K562 (cell line): ENCODE results near the gene CCR7. TPM values are rescaled to one million over a fixed set of nuclear protein-coding genes. Genes with fewer than 3 reads are reported as not detected.

ENCODE experiments used
- ATAC-seq: fragments of 200-7000 bp; cut with Tn5 transposase; 3 replicates; pipeline ENCODE4 v1.9.1; 2020; ENCODE audit warnings: moderate library complexity
- BruUV-seq: library from RNA; stranded (reverse); fragments of 400-500 nt; replicated peaks from 2 replicates; lab custom pipeline; 2021; lab: Mats Ljungman, UMichigan
- CTCF ChIA-PET: fragments of 300-600 bp; formaldehyde crosslinking; extraction: SDS; loops from one replicate; lab custom pipeline; 2021; ENCODE audit warnings: low intra/inter-chr PET ratio; lab: Yijun Ruan, JAX
- POLR2A ChIA-PET: fragments of 300-600, 350-650 bp; sonication (Branson Sonifier 250); formaldehyde crosslinking; extraction: SDS; loops from one replicate; lab custom pipeline; 2021; ENCODE audit warnings: antibody characterized with exemption, inconsistent platforms; lab: Yijun Ruan, JAX
- DNase-seq, 4 experiments: peaks; one replicate each; pipeline versions ENCODE4 v3.0.0 to v3.0.0-alpha.2; 2011 to 2018; ENCODE audit warnings: low spot score in 3 of 4, mixed read lengths in 3 of 4; ENCODE audit errors: extremely low read depth in 1 of 4
- FAIRE-seq: peaks from 2 replicates; lab custom pipeline; 2011; peaks lifted over from hg19 to GRCh38; lab: Jason Lieb, UNC
- H2AFZ ChIP-seq: 2 replicates; pipeline ENCODE4 v1.6.0; 2011; ENCODE audit warnings: low read depth, low read length, control low read depth, inconsistent platforms
- H3K27ac ChIP-seq: fragments of 200-600 bp; 3 replicates; pipeline ENCODE4 v1.8.0; 2011; ENCODE audit warnings: low read depth, mild to moderate bottlenecking, control low read depth, inconsistent platforms, low read length, moderate library complexity, mixed read lengths; ENCODE audit errors: extremely low read depth
- H3K27me3 ChIP-seq, 2 experiments: fragments of 300-600 bp in 1 of 2; 2 replicates in 1 of 2; 3 replicates in 1 of 2; pipeline versions ENCODE4 v1.6.0 to v1.8.0; 2011; ENCODE audit warnings: inconsistent platforms in 2 of 2, low read length in 2 of 2, mild to moderate bottlenecking in 1 of 2, mixed read lengths in 1 of 2, moderate library complexity in 1 of 2; ENCODE audit not compliant: control insufficient read depth in 2 of 2, insufficient read depth in 2 of 2
- H3K36me3 ChIP-seq: fragments of 300-600 bp; 3 replicates; pipeline ENCODE4 v1.8.0; 2011; ENCODE audit warnings: mild to moderate bottlenecking, low read length, inconsistent platforms; ENCODE audit not compliant: control insufficient read depth, insufficient read depth
- H3K4me1 ChIP-seq, 2 experiments: fragments of 200-600 bp in 1 of 2; replicated peaks in 1 of 2; 2 replicates in 1 of 2; 3 replicates in 1 of 2; pipeline versions ENCODE4 v1.5.1 to v1.8.0; 2011; ENCODE audit warnings: inconsistent platforms in 2 of 2, low read length in 2 of 2, mild to moderate bottlenecking in 1 of 2, mixed read lengths in 1 of 2, moderate library complexity in 1 of 2; ENCODE audit not compliant: control insufficient read depth in 2 of 2, insufficient read depth in 2 of 2
- H3K4me2 ChIP-seq: 2 replicates; pipeline ENCODE4 v1.6.1; 2011; ENCODE audit warnings: low read length, control low read depth, inconsistent platforms, mixed read lengths; ENCODE audit not compliant: insufficient read depth
- H3K4me3 ChIP-seq: fragments of 200-600 bp; sonication (generic), shearing (Covaris generic); 2 replicates; pipeline ENCODE4 v1.5.1; 2016; ENCODE audit warnings: control low read depth, inconsistent platforms
- H3K79me2 ChIP-seq: fragments of 200-600 bp; 3 replicates; pipeline ENCODE4 v1.8.0; 2011; ENCODE audit warnings: low read length, inconsistent platforms; ENCODE audit not compliant: control insufficient read depth, insufficient read depth
- H3K9ac ChIP-seq, 2 experiments: 2 replicates each; pipeline versions ENCODE4 v1.6.0 to v1.6.1; 2011; ENCODE audit warnings: low read depth in 2 of 2, low read length in 2 of 2, control low read depth in 1 of 2, inconsistent platforms in 1 of 2, mild to moderate bottlenecking in 1 of 2, mixed read lengths in 1 of 2; ENCODE audit not compliant: insufficient read depth in 1 of 2
- H3K9me1 ChIP-seq: one replicate; pipeline ENCODE4 v1.6.0; 2011; ENCODE audit warnings: inconsistent platforms, mild to moderate bottlenecking, low read length, moderate library complexity; ENCODE audit not compliant: control insufficient read depth, insufficient read depth
- H3K9me3 ChIP-seq: replicated peaks from 2 replicates; pipeline ENCODE4 v1.5.1; 2011; ENCODE audit warnings: low read depth, low read length, inconsistent platforms; ENCODE audit not compliant: control insufficient read depth, insufficient read depth
- H4K20me1 ChIP-seq: replicated peaks from 2 replicates; pipeline ENCODE4 v1.6.1; 2011; ENCODE audit warnings: low read length, inconsistent platforms, mixed read lengths; ENCODE audit not compliant: control insufficient read depth, insufficient read depth
- KLF16 ChIP-seq: IDR thresholded peaks from 2 replicates; pipeline ENCODE4 v1.6.1; 2016; ENCODE audit warnings: antibody characterized with exemption
- MEIS2 ChIP-seq: fragments of 450-650 bp; IDR thresholded peaks from 2 replicates; pipeline ENCODE4 v1.6.1; 2014; ENCODE audit warnings: mild to moderate bottlenecking; ENCODE audit not compliant: partially characterized antibody
- MYNN ChIP-seq, 2 experiments: sonication (generic); formaldehyde crosslinking in 1 of 2; IDR thresholded peaks; 2 replicates each; pipeline versions ENCODE4 v1.5.0 to v1.6.1; 2016 to 2020; ENCODE audit warnings: antibody characterized with exemption in 1 of 2, missing genetic modification reagents in 1 of 2
- NFYB ChIP-seq: IDR thresholded peaks from 2 replicates; pipeline ENCODE4 v1.6.1; 2011; ENCODE audit warnings: mild to moderate bottlenecking, moderate library complexity; ENCODE audit not compliant: insufficient read length; ENCODE audit errors: extremely low read depth
- NONO ChIP-seq, 2 experiments: fragments of 200-400 bp in 1 of 2; fragments of 450-650 bp in 1 of 2; formaldehyde crosslinking in 1 of 2; IDR thresholded peaks; 2 replicates each; pipeline ENCODE4 v1.6.1; 2017; ENCODE audit warnings: low read depth in 2 of 2, mild to moderate bottlenecking in 2 of 2, moderate library complexity in 2 of 2, low read length in 1 of 2
- PHB2 ChIP-seq: fragments of 450-650 bp; IDR thresholded peaks from 2 replicates; pipeline ENCODE4 v1.6.1; 2017; ENCODE audit warnings: low read depth
- RBM39 ChIP-seq: fragments of 200-400 bp; formaldehyde crosslinking; optimal IDR thresholded peaks from 2 replicates; pipeline ENCODE3; 2018; ENCODE audit warnings: low read depth, low read length
- TARDBP ChIP-seq: fragments of 450-650 bp; IDR thresholded peaks from 2 replicates; pipeline ENCODE4 v1.6.1; 2016
- ZFP30 ChIP-seq: fragments of 250-450 bp; sonication (Bioruptor Pico); IDR thresholded peaks from 2 replicates; pipeline ENCODE4 v1.8.0; 2022; ENCODE audit warnings: moderate library complexity, mild to moderate bottlenecking, inconsistent platforms, borderline replicate concordance
- ZNF224 ChIP-seq: sonication (generic); formaldehyde crosslinking; IDR thresholded peaks from 2 replicates; pipeline ENCODE4 v1.8.0; 2022; ENCODE audit warnings: mild to moderate bottlenecking, missing genetic modification reagents
- ZNF589 ChIP-seq: fragments of 200-800 bp; sonication (Bioruptor generic); IDR thresholded peaks from 2 replicates; pipeline ENCODE4 v1.6.1; 2016; ENCODE audit warnings: low read depth, missing genetic modification characterization, missing compliant biosample characterization
- ZNF717 ChIP-seq: fragments of 250-450 bp; sonication (Bioruptor Pico); IDR thresholded peaks from 2 replicates; pipeline ENCODE4 v1.5.0; 2021
- WGBS: fragments of 100-300 bp; shearing (Covaris generic); methylation state at CpG from one replicate; pipeline ENCODE4 v1.1.6; 2016; ENCODE audit warnings: low coverage, mixed read lengths; ENCODE audit not compliant: insufficient coverage; ENCODE audit errors: missing lambda C conversion rate; 5-methylcytosine and 5-hydroxymethylcytosine counted together
- in situ Hi-C: fragments of 300-500 bp; cut with MboI; formaldehyde crosslinking; loops from 4 replicates; pipeline ENCODE4 v1.15.0; 2018; ENCODE audit warnings: inconsistent platforms, mixed read lengths
- intact Hi-C: fragments of 100-400 bp; cut with micrococcal nuclease; formaldehyde crosslinking; loops from 2 replicates; pipeline ENCODE4 v1.14.2; 2022
- polyA plus RNA-seq, 8 experiments: library from polyadenylated mRNA; depleted of rRNA in 4 of 8; stranded (reverse) in 5 of 8; unstranded in 3 of 8; fragments of >200 nt; fragmentation: Nextera tagmentation in 2 of 8; fragmentation: Illumina TruSeq in 1 of 8; extraction: Ambion mirVana in 2 of 8; extraction: Trizol in 1 of 8; gene quantifications; 2 replicates each; pipeline versions ENCODE4 v1.2.1 to v1.2.3, GENCODE V29; 2011 to 2014; ENCODE audit warnings: inconsistent platforms in 1 of 8, missing spikeins in 1 of 8
- total RNA-seq, 7 experiments: library from RNA; depleted of rRNA in 6 of 7; stranded (reverse); fragments of >200 nt in 6 of 7; fragmentation: Illumina TruSeq in 2 of 7; extraction: Trizol in 2 of 7; gene quantifications; 2 replicates each; pipeline versions ENCODE4 v1.2.1 to v1.2.3, GENCODE V29; 2011 to 2021; ENCODE audit warnings: low replicate concordance in 1 of 7
- TF ChIP-seq, protein P1 (sequence below): sonication (generic); formaldehyde crosslinking; IDR thresholded peaks from 2 replicates; pipeline ENCODE4 v1.8.0; 2022; ENCODE audit warnings: mild to moderate bottlenecking, missing genetic modification reagents
- TF ChIP-seq, protein P2 (sequence below): sonication (generic); formaldehyde crosslinking; IDR thresholded peaks from 2 replicates; pipeline ENCODE4 v1.4.0; 2020; ENCODE audit warnings: mild to moderate bottlenecking, missing genetic modification reagents

Gene CCR7
- total and polyA plus RNA-seq, 9 of the 15 experiments (the other 6 are each of a cell fraction or from before 2014, with no cell fraction given) = 0.14 to 1.4 (median 0.56) TPM

DNA sequence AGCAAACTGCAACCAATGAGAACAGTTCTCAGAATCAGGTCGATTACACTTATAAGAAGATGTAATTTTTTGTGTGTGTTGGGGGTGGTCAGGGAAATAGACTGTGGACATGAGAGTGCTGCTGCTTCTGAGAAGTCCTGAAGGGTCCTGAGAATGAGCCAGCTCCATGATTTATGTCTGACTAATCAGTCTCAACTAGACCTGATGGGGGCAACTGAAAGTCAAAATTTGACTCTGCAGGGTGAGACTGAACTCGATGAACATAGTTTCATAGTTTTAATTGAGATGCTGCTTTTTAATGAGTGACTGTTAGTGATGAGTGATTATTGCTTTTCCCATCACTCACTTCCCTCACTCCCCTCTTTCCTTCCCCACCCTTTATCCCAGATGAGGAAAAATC lies 45.1 kb upstream of the CCR7 start:
- Histone ChIP-seq H3K79me2 (no peaks in the 10 kb centered on the region), H3K27ac (no peak overlapping the region), H3K9me3 (no peaks in the 10 kb centered on the region), H3K9me1 (no peaks in the 10 kb centered on the region), H3K4me3 (no peak overlapping the region), H3K27me3 (peaks cover 9 to 38% of the 10 kb centered on the region in 2 experiments), H3K4me2 (no peak overlapping the region), H3K9ac (no peak overlapping the region), H3K36me3 (no peaks in the 10 kb centered on the region), H3K4me1 (no peaks in the 10 kb centered on the region), H2AFZ (no peak overlapping the region), H4K20me1 (no peaks in the 10 kb centered on the region)
- peak; percentile 17 for TF ChIP-seq MEIS2
- TF ChIP-seq ZFP30 = no peak
- ChIA-PET POLR2A (no interaction called here), CTCF (interaction anchor here (0.6 kb wide), 1 partner anchor 980 kb away, joined by 6 read pairs; no protein-coding TSS in a partner anchor)
- in situ Hi-C loops = loop anchor here (25.0 kb wide), 1 partner anchor 1052 kb away; no protein-coding TSS in a partner anchor
- FAIRE-seq (no peak), DNase-seq (no peak), ATAC-seq (no peak)
- intact Hi-C loops = loop anchor here (10.0 kb wide), 1 partner anchor 294 kb away; no protein-coding TSS in a partner anchor
- no TSS peak for BruUV-seq
- WGBS = 0% methylated on average over 2 of the region's 2 CpGs

DNA sequence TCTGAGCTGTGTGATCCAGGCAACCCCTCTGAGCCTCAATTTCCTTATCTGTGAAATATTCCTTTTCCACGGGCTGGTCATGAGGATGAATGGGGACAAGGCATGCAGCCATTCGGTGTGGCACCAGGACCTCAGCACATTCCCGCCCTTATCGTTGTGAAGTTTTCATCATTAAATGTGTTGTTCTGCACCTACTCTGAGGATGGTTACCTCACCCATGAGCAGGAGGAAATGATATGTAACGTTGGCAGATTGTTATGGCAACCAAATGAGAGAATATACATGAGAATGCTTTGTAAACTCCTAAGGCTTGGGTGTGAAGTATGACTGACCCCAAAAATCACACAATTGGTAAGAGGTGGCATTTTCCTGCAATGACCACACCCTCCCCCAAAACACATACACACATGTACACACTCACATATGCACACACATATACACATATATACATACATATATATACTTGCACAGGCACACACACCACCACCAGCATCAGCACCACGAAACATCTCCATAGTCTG lies 42.8 kb upstream of the CCR7 start:
- CTCF ChIA-PET = no interaction called here
- no peak for FAIRE-seq
- H3K4me1 ChIP-seq = no peaks in the 10 kb centered on the region
- TF ChIP-seq ZNF589 (no peak), MYNN (IDR thresholded peaks at IDR 0.05) (no peak), MYNN (CRISPR knock-in tag; IDR thresholded peaks at IDR 0.05) (no peak), TARDBP (no peak), NONO (IDR thresholded peaks at IDR 0.05; ENCODE audit: low read depth in 2 of 2, low read length in 1 of 2) (no peak), ZNF224 (no peak), KLF16 (no peak), PHB2 (no peak), ZNF717 (CRISPR knock-in tag) (no peak), NFYB (no peak), RBM39 (no peak)
- TF ChIP-seq, protein P1, sequence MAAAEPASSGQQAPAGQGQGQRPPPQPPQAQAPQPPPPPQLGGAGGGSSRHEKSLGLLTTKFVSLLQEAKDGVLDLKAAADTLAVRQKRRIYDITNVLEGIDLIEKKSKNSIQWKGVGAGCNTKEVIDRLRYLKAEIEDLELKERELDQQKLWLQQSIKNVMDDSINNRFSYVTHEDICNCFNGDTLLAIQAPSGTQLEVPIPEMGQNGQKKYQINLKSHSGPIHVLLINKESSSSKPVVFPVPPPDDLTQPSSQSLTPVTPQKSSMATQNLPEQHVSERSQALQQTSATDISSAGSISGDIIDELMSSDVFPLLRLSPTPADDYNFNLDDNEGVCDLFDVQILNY (CRISPR knock-in tag) = no peak
- TF ChIP-seq, protein P2, sequence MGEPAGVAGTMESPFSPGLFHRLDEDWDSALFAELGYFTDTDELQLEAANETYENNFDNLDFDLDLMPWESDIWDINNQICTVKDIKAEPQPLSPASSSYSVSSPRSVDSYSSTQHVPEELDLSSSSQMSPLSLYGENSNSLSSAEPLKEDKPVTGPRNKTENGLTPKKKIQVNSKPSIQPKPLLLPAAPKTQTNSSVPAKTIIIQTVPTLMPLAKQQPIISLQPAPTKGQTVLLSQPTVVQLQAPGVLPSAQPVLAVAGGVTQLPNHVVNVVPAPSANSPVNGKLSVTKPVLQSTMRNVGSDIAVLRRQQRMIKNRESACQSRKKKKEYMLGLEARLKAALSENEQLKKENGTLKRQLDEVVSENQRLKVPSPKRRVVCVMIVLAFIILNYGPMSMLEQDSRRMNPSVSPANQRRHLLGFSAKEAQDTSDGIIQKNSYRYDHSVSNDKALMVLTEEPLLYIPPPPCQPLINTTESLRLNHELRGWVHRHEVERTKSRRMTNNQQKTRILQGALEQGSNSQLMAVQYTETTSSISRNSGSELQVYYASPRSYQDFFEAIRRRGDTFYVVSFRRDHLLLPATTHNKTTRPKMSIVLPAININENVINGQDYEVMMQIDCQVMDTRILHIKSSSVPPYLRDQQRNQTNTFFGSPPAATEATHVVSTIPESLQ (CRISPR knock-in tag) = no peak

More for the DNA sequence above, 42.8 kb upstream of the CCR7 start:
- ATAC-seq (no peak), DNase-seq (no peak)
- no TSS peak for BruUV-seq
- Histone ChIP-seq H3K79me2 (no peaks in the 10 kb centered on the region), H3K9me1 (no peaks in the 10 kb centered on the region), H3K4me3 (no peak overlapping the region), H4K20me1 (no peaks in the 10 kb centered on the region), H2AFZ (no peak overlapping the region), H3K27ac (no peak overlapping the region), H3K9me3 (no peaks in the 10 kb centered on the region), H3K4me2 (no peak overlapping the region), H3K36me3 (no peaks in the 10 kb centered on the region), H3K9ac (no peak overlapping the region), H3K27me3 (peaks cover 7 to 36% of the 10 kb centered on the region in 2 experiments; a peak in 4 of 5 replicates)
- 9% methylated on average over 6 of the region's 6 CpGs for WGBS
- intact Hi-C loops = no loop called here
- in situ Hi-C loops = loop anchor here (25.0 kb wide), 1 partner anchor 1054 kb away; no protein-coding TSS in a partner anchor
- POLR2A ChIA-PET = interaction anchor here (0.6 kb wide), 2 partner anchors 134 to 1756 kb away, joined by 3 to 4 read pairs; no protein-coding TSS in a partner anchor
